HepG2 (cell line): Measurements from ENCODE around the gene SERTAD1. TPM values are rescaled to one million over a fixed set of nuclear protein-coding genes. Genes with fewer than 3 reads are reported as not detected.

Source experiments
- AHR ChIP-seq: IDR thresholded peaks from 2 replicates; pipeline ENCODE4 v1.6.1; 2018; ENCODE audit warnings: missing genetic modification reagents, missing compliant biosample characterization
- CCAR2 ChIP-seq: fragments of 200-400 bp; formaldehyde crosslinking; optimal IDR thresholded peaks from 2 replicates; pipeline ENCODE3; 2018; ENCODE audit warnings: low read depth, mild to moderate bottlenecking, low read length, moderate library complexity
- CHD4 ChIP-seq: fragments of 200-600 bp; sonication (generic); IDR thresholded peaks from 2 replicates; pipeline ENCODE4 v1.7.0; 2017; ENCODE audit warnings: mild to moderate bottlenecking, low read length, borderline replicate concordance
- DMAP1 ChIP-seq: IDR thresholded peaks from 2 replicates; pipeline ENCODE4 v1.6.1; 2016
- DNMT3B ChIP-seq: conservative IDR thresholded peaks from 2 replicates; pipeline ENCODE4 v1.6.1; 2016; ENCODE audit warnings: missing biosample characterization, control low read depth
- HMG20A ChIP-seq: IDR thresholded peaks from 2 replicates; pipeline ENCODE4 v1.6.1; 2016; ENCODE audit warnings: borderline replicate concordance
- HMGA1 ChIP-seq: sonication (generic); formaldehyde crosslinking; conservative IDR thresholded peaks from 2 replicates; pipeline ENCODE4 v1.4.0; 2020; ENCODE audit warnings: missing genetic modification reagents
- KLF12 ChIP-seq: sonication (generic); formaldehyde crosslinking; IDR thresholded peaks from 2 replicates; pipeline ENCODE4 v1.4.0; 2020; ENCODE audit warnings: missing genetic modification reagents, borderline replicate concordance
- MAF1 ChIP-seq: sonication (generic); formaldehyde crosslinking; IDR thresholded peaks from 2 replicates; pipeline ENCODE4 v1.5.0; 2020; ENCODE audit warnings: missing genetic modification reagents, borderline replicate concordance
- PHB2 ChIP-seq: fragments of 450-650 bp; IDR thresholded peaks from 2 replicates; pipeline ENCODE4 v1.6.1; 2018; ENCODE audit not compliant: partially characterized antibody
- PHF8 ChIP-seq: sonication (generic); formaldehyde crosslinking; IDR thresholded peaks from 2 replicates; pipeline ENCODE4 v1.5.0; 2020; ENCODE audit warnings: missing genetic modification reagents
- SAFB2 ChIP-seq: sonication (generic); formaldehyde crosslinking; IDR thresholded peaks from 2 replicates; pipeline ENCODE4 v1.5.1; 2020; ENCODE audit warnings: missing genetic modification reagents, low read depth, mild to moderate bottlenecking, borderline replicate concordance
- SALL2 ChIP-seq: sonication (generic); formaldehyde crosslinking; IDR thresholded peaks from 2 replicates; pipeline ENCODE4 v1.8.1; 2023; ENCODE audit warnings: mild to moderate bottlenecking, missing genetic modification reagents, inconsistent platforms
- SMARCE1 ChIP-seq: fragments of 450-650 bp; IDR thresholded peaks from 2 replicates; pipeline ENCODE4 v1.6.1; 2017; ENCODE audit warnings: borderline replicate concordance
- XRCC5 ChIP-seq: fragments of 200-400 bp; formaldehyde crosslinking; optimal IDR thresholded peaks from 2 replicates; pipeline ENCODE3; 2017; ENCODE audit warnings: mild to moderate bottlenecking, low read length
- YY1 ChIP-seq: IDR thresholded peaks from 2 replicates; pipeline ENCODE4 v1.6.1; 2011; ENCODE audit warnings: low read length, low read depth, moderate library complexity, mild to moderate bottlenecking; ENCODE audit not compliant: insufficient read depth, insufficient replicate concordance
- ZNF251 ChIP-seq: sonication (generic); formaldehyde crosslinking; IDR thresholded peaks from 2 replicates; pipeline ENCODE4 v1.9.0; 2021; ENCODE audit warnings: mild to moderate bottlenecking, missing genetic modification reagents
- ZNF256 ChIP-seq: sonication (generic); formaldehyde crosslinking; conservative IDR thresholded peaks from 2 replicates; pipeline ENCODE4 v1.4.0; 2020; ENCODE audit warnings: missing genetic modification reagents
- ZNF549 ChIP-seq: sonication (generic); formaldehyde crosslinking; IDR thresholded peaks from 2 replicates; pipeline ENCODE4 v1.5.0; 2020; ENCODE audit warnings: missing genetic modification reagents
- ZNF670 ChIP-seq: sonication (generic); formaldehyde crosslinking; IDR thresholded peaks from 2 replicates; pipeline ENCODE4 v1.8.0; 2022; ENCODE audit warnings: mild to moderate bottlenecking, missing genetic modification reagents, borderline replicate concordance
- ZNF841 ChIP-seq: sonication (generic); formaldehyde crosslinking; IDR thresholded peaks from 2 replicates; pipeline ENCODE4 v1.8.1; 2023; ENCODE audit warnings: missing genetic modification reagents, borderline replicate concordance
- ZSCAN12 ChIP-seq: sonication (generic); formaldehyde crosslinking; IDR thresholded peaks from 2 replicates; pipeline ENCODE4 v1.9.0; 2021; ENCODE audit warnings: mild to moderate bottlenecking, missing genetic modification reagents
- polyA plus RNA-seq, 8 experiments: library from polyadenylated mRNA; depleted of rRNA in 3 of 8; stranded (reverse) in 7 of 8; unstranded in 1 of 8; fragments of >200 nt; fragmentation: Illumina TruSeq in 4 of 8; extraction: Trizol in 4 of 8; gene quantifications; 2 replicates each; pipeline versions ENCODE4 v1.2.1 to v1.2.3, GENCODE V29; 2011 to 2016; ENCODE audit warnings: low read depth in 4 of 8, missing spikeins in 1 of 8, mixed read lengths in 1 of 8; ENCODE audit not compliant: insufficient read depth in 1 of 8
- total RNA-seq, 5 experiments: library from RNA; depleted of rRNA; stranded (reverse); fragments of >200 nt; fragmentation: Illumina TruSeq; extraction: Trizol; gene quantifications; 2 replicates each; pipeline ENCODE4 v1.2.3, GENCODE V29; 2016; ENCODE audit warnings: low read depth in 1 of 5
- TF ChIP-seq, protein P1 (sequence below): fragments of 450-650 bp; IDR thresholded peaks from 2 replicates; pipeline ENCODE4 v1.6.1; 2017; ENCODE audit warnings: mild to moderate bottlenecking
- TF ChIP-seq, protein P2 (sequence below): sonication (generic); formaldehyde crosslinking; IDR thresholded peaks from 2 replicates; pipeline ENCODE4 v1.8.0; 2022; ENCODE audit warnings: missing genetic modification reagents, mild to moderate bottlenecking, borderline replicate concordance
- TF ChIP-seq, protein P3 (sequence below): sonication (generic); formaldehyde crosslinking; IDR thresholded peaks from 2 replicates; pipeline ENCODE4 v1.4.0; 2020; ENCODE audit warnings: missing genetic modification reagents
- TF ChIP-seq, protein P4 (sequence below): sonication (generic); formaldehyde crosslinking; IDR thresholded peaks from 2 replicates; pipeline ENCODE4 v1.4.0; 2020; ENCODE audit warnings: mild to moderate bottlenecking, low read depth, missing genetic modification reagents

Gene SERTAD1
- total and polyA plus RNA-seq, 2 of the 13 experiments (the other 11 are each of a cell fraction or from before 2014, with no cell fraction given) = 4.3 to 4.5 TPM

DNA sequence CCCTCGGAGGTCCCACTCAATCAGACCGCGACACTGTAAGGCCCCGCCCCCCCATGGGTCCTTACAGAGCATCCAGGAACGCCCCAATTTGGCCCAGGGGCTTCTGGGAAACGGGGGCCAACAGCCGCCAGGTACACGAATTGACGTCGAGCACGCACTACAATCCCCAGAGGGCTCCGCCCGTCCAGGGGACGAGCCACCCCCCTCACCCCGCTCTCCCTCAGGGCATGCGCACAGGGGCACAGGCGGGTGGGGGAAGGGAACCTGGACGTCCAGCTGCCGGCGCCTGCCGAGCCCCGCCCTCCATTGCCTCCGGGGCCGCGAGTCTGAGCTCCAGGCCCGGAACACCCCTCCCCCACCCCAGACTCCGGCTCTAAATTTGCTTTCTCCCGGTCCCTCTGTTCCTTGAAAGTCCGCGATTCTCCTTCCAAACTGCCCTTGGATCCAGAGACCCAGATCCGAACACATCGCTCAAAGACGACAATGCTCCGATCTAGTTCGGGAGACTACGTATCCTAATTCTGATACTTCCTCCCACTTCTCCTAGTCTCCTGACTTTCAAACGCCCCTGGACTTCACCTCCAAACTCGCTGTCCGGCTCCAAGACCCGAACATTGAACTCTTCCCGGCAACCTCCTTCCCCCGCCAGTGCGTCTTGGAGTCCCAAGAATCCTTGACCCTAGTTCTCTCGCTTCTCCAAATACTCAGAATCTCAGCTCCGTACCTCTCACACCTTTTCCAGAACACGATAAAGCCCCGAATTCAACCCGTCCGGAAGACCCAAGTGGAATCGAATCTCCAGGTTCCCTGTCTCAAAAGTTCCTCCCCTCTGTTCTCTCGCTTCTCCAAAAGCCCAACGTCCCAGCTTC is 17.6 kb upstream of the SERTAD1 start (continued):
- TF ChIP-seq YY1 (peak; percentile 80), AHR (CRISPR knock-in tag) (no peak), PHF8 (CRISPR knock-in tag) (peak; percentile 45; the same call in 1 of the 2 replicates), CHD4 (no peak), DMAP1 (peak; percentile 47; the same call in 1 of the 2 replicates), HMGA1 (CRISPR knock-in tag) (no peak), ZNF670 (CRISPR knock-in tag) (no peak), PHB2 (no peak), ZNF549 (CRISPR knock-in tag) (no peak), CCAR2 (no peak), SAFB2 (CRISPR knock-in tag) (no peak; the same call in 1 of the 2 replicates), SMARCE1 (no peak), HMG20A (CRISPR knock-in tag) (no peak; the same call in 1 of the 2 replicates), ZNF251 (CRISPR knock-in tag) (no peak), KLF12 (no peak), DNMT3B (CRISPR knock-in tag) (no peak), MAF1 (0 out of 2 replicates have a peak, but pooled peaks have one; percentile 33), ZSCAN12 (CRISPR knock-in tag) (no peak), ZNF841 (no peak), ZNF256 (CRISPR knock-in tag) (no peak), SALL2 (CRISPR knock-in tag) (peak; percentile 42; the same call in 1 of the 2 replicates), XRCC5 (peak; percentile 21)
- TF ChIP-seq, protein P1, sequence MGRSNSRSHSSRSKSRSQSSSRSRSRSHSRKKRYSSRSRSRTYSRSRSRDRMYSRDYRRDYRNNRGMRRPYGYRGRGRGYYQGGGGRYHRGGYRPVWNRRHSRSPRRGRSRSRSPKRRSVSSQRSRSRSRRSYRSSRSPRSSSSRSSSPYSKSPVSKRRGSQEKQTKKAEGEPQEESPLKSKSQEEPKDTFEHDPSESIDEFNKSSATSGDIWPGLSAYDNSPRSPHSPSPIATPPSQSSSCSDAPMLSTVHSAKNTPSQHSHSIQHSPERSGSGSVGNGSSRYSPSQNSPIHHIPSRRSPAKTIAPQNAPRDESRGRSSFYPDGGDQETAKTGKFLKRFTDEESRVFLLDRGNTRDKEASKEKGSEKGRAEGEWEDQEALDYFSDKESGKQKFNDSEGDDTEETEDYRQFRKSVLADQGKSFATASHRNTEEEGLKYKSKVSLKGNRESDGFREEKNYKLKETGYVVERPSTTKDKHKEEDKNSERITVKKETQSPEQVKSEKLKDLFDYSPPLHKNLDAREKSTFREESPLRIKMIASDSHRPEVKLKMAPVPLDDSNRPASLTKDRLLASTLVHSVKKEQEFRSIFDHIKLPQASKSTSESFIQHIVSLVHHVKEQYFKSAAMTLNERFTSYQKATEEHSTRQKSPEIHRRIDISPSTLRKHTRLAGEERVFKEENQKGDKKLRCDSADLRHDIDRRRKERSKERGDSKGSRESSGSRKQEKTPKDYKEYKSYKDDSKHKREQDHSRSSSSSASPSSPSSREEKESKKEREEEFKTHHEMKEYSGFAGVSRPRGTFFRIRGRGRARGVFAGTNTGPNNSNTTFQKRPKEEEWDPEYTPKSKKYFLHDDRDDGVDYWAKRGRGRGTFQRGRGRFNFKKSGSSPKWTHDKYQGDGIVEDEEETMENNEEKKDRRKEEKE = no peak
- TF ChIP-seq, protein P2, sequence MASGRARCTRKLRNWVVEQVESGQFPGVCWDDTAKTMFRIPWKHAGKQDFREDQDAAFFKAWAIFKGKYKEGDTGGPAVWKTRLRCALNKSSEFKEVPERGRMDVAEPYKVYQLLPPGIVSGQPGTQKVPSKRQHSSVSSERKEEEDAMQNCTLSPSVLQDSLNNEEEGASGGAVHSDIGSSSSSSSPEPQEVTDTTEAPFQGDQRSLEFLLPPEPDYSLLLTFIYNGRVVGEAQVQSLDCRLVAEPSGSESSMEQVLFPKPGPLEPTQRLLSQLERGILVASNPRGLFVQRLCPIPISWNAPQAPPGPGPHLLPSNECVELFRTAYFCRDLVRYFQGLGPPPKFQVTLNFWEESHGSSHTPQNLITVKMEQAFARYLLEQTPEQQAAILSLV (CRISPR knock-in tag) = no peak
- TF ChIP-seq, protein P3, sequence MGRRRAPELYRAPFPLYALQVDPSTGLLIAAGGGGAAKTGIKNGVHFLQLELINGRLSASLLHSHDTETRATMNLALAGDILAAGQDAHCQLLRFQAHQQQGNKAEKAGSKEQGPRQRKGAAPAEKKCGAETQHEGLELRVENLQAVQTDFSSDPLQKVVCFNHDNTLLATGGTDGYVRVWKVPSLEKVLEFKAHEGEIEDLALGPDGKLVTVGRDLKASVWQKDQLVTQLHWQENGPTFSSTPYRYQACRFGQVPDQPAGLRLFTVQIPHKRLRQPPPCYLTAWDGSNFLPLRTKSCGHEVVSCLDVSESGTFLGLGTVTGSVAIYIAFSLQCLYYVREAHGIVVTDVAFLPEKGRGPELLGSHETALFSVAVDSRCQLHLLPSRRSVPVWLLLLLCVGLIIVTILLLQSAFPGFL (CRISPR knock-in tag) = no peak
- TF ChIP-seq, protein P4, sequence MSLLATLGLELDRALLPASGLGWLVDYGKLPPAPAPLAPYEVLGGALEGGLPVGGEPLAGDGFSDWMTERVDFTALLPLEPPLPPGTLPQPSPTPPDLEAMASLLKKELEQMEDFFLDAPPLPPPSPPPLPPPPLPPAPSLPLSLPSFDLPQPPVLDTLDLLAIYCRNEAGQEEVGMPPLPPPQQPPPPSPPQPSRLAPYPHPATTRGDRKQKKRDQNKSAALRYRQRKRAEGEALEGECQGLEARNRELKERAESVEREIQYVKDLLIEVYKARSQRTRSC = no peak
